Type B pancreatic cell (in vitro differentiated cells): ENCODE measurements around the gene DUSP12. TPM values are rescaled to one million over a fixed set of nuclear protein-coding genes. Genes with fewer than 3 reads are reported as not detected.

ENCODE experiments used
- DNase-seq: peaks from one replicate; pipeline ENCODE4 v3.0.0; 2021; ENCODE audit warnings: mixed read lengths; ENCODE audit not compliant: unreplicated experiment; ENCODE audit errors: extremely low spot score
- H3K27ac Mint-ChIP-seq: 2 replicates; pipeline ENCODE4 v1.8.0; 2021; ENCODE audit warnings: mild to moderate bottlenecking, mixed read lengths
- H3K27me3 Mint-ChIP-seq: 2 replicates; pipeline ENCODE4 v1.8.0; 2021; ENCODE audit warnings: mixed read lengths
- H3K36me3 Mint-ChIP-seq: 2 replicates; pipeline ENCODE4 v1.8.0; 2021; ENCODE audit warnings: mixed read lengths
- H3K4me1 Mint-ChIP-seq: one replicate; pipeline ENCODE4 v1.8.0; 2021; ENCODE audit warnings: mixed read lengths; ENCODE audit not compliant: unreplicated experiment
- H3K4me3 Mint-ChIP-seq: 2 replicates; pipeline ENCODE4 v1.8.0; 2021; ENCODE audit warnings: mild to moderate bottlenecking, mixed read lengths
- H3K9me3 Mint-ChIP-seq: 2 replicates; pipeline ENCODE4 v1.8.0; 2021; ENCODE audit warnings: mixed read lengths
- CTCF ChIP-seq: fragments of 200-600 bp; sonication (generic); conservative IDR thresholded peaks from 2 replicates; pipeline ENCODE4 v1.5.0; 2021; ENCODE audit warnings: antibody characterized with exemption, mild to moderate bottlenecking
- total RNA-seq: library from RNA; stranded (reverse); gene quantifications from 2 replicates; pipeline ENCODE4 v1.2.1, GENCODE V29; 2021; ENCODE audit warnings: low replicate concordance

Gene DUSP12
- total RNA-seq, 1 donor from 2014 or later = 34.0 TPM

GRCh38 chr1:161770250-161770649, 20.7 kb downstream of the DUSP12 start:
- no peak for DNase-seq
- no peaks in the 10 kb centered on the region for H3K27me3 Mint-ChIP-seq
- no peaks in the 10 kb centered on the region for H3K36me3 Mint-ChIP-seq
- H3K4me3 Mint-ChIP-seq = no peak overlapping the region
- no peaks in the 10 kb centered on the region for H3K9me3 Mint-ChIP-seq
- no peak overlapping the region for H3K27ac Mint-ChIP-seq
- TF ChIP-seq CTCF = no peak
- peaks cover 4% of the 10 kb centered on the region for H3K4me1 Mint-ChIP-seq

- TF ChIP-seq CTCF = no peak
- H3K36me3 Mint-ChIP-seq = no peaks in the 10 kb centered on the region
- H3K4me1 Mint-ChIP-seq = peaks cover 4% of the 10 kb centered on the region
- H3K27ac Mint-ChIP-seq = no peak overlapping the region
- no peaks in the 10 kb centered on the region for H3K27me3 Mint-ChIP-seq
- H3K4me3 Mint-ChIP-seq = no peak overlapping the region
- H3K9me3 Mint-ChIP-seq = no peaks in the 10 kb centered on the region
- DNase-seq = no peak
Observed at GRCh38 chr1:161771161-161771560, 21.6 kb downstream of the DUSP12 start.

- peaks cover 4% of the 10 kb centered on the region for H3K4me1 Mint-ChIP-seq
- DNase-seq = no peak
- H3K4me3 Mint-ChIP-seq = no peak overlapping the region
- no peaks in the 10 kb centered on the region for H3K9me3 Mint-ChIP-seq
- no peaks in the 10 kb centered on the region for H3K36me3 Mint-ChIP-seq
- H3K27me3 Mint-ChIP-seq = no peaks in the 10 kb centered on the region
- no peak for TF ChIP-seq CTCF
- no peak overlapping the region for H3K27ac Mint-ChIP-seq
Observed at GRCh38 chr1:161771973-161772372, 22.4 kb downstream of the DUSP12 start.

- Mint-ChIP-seq H3K27ac (no peak overlapping the region), H3K4me1 (peaks cover 4% of the 10 kb centered on the region), H3K36me3 (no peaks in the 10 kb centered on the region), H3K9me3 (no peaks in the 10 kb centered on the region), H3K4me3 (no peak overlapping the region), H3K27me3 (no peaks in the 10 kb centered on the region)
- DNase-seq = no peak
- TF ChIP-seq CTCF = no peak
Observed at GRCh38 chr1:161772397-161772796, 22.8 kb downstream of the DUSP12 start.

GRCh38 chr1:161773791-161774190, 24.2 kb downstream of the DUSP12 start:
- H3K27ac Mint-ChIP-seq = no peak overlapping the region
- H3K27me3 Mint-ChIP-seq = no peaks in the 10 kb centered on the region
- H3K4me1 Mint-ChIP-seq = no peaks in the 10 kb centered on the region
- H3K4me3 Mint-ChIP-seq = no peak overlapping the region
- no peak for DNase-seq
- no peak for TF ChIP-seq CTCF
- no peaks in the 10 kb centered on the region for H3K9me3 Mint-ChIP-seq
- H3K36me3 Mint-ChIP-seq = no peaks in the 10 kb centered on the region

- Mint-ChIP-seq H3K27ac (no peak overlapping the region), H3K27me3 (no peaks in the 10 kb centered on the region), H3K4me3 (no peak overlapping the region), H3K9me3 (no peaks in the 10 kb centered on the region), H3K4me1 (no peaks in the 10 kb centered on the region), H3K36me3 (no peaks in the 10 kb centered on the region)
- TF ChIP-seq CTCF = no peak
- DNase-seq = no peak
Observed at GRCh38 chr1:161777261-161777660, 27.7 kb downstream of the DUSP12 start.
